Smooth muscle cell (in vitro differentiated cells): ENCODE measurements around the gene GALNT2. TPM values are rescaled to one million over a fixed set of nuclear protein-coding genes. Genes with fewer than 3 reads are reported as not detected.

Source experiments
- DNase-seq: peaks from one replicate; lab custom pipeline; 2025; ENCODE audit not compliant: unreplicated experiment; lab: John Stamatoyannopoulos, UW
- H2AFZ ChIP-seq: fragments of 200-600 bp; sonication (generic); 2 replicates; pipeline ENCODE4 v1.6.0; 2016; ENCODE audit warnings: antibody characterized with exemption, low read depth, mild to moderate bottlenecking
- H3F3A ChIP-seq: fragments of 200-600 bp; sonication (generic); 2 replicates; pipeline ENCODE4 v1.6.0; 2017; ENCODE audit warnings: antibody characterized with exemption, low read depth
- H3K27ac ChIP-seq: fragments of 200-600 bp; sonication (generic); 2 replicates; pipeline ENCODE4 v1.5.1; 2016; ENCODE audit warnings: low read depth, mild to moderate bottlenecking
- H3K27me3 ChIP-seq: fragments of 200-600 bp; sonication (generic); 2 replicates; pipeline ENCODE4 v1.6.1; 2016; ENCODE audit warnings: low read depth, mild to moderate bottlenecking
- H3K36me3 ChIP-seq: fragments of 200-600 bp; sonication (generic); 2 replicates; pipeline ENCODE4 v1.5.1; 2016; ENCODE audit warnings: low read depth
- H3K4me1 ChIP-seq: fragments of 200-600 bp; sonication (generic); 2 replicates; pipeline ENCODE4 v1.5.1; 2016; ENCODE audit warnings: low read depth
- H3K4me2 ChIP-seq: fragments of 200-600 bp; sonication (generic); 2 replicates; pipeline ENCODE4 v1.6.0; 2016; ENCODE audit warnings: mild to moderate bottlenecking
- H3K4me3 ChIP-seq: fragments of 200-600 bp; sonication (generic); 2 replicates; pipeline ENCODE4 v1.5.1; 2016; ENCODE audit warnings: mild to moderate bottlenecking
- H3K79me2 ChIP-seq: fragments of 200-600 bp; sonication (generic); 2 replicates; pipeline ENCODE4 v1.6.0; 2016; ENCODE audit warnings: low read depth, mild to moderate bottlenecking
- H3K9ac ChIP-seq: fragments of 200-600 bp; sonication (generic); 2 replicates; pipeline ENCODE4 v1.6.0; 2016; ENCODE audit warnings: low read depth
- H3K9me3 ChIP-seq: fragments of 200-600 bp; sonication (generic); replicated peaks from 2 replicates; pipeline ENCODE4 v1.5.1; 2016; ENCODE audit warnings: low read depth
- H4K20me1 ChIP-seq: fragments of 200-600 bp; sonication (generic); 2 replicates; pipeline ENCODE4 v1.6.0; 2016; ENCODE audit warnings: low read depth
- CTCF ChIP-seq: fragments of 200-600 bp; sonication (generic); IDR thresholded peaks from 2 replicates; pipeline ENCODE4 v1.5.1; 2017; ENCODE audit warnings: borderline replicate concordance, mild to moderate bottlenecking, antibody characterized with exemption; ENCODE audit not compliant: insufficient read depth, poor library complexity, severe bottlenecking
- WGBS: methylation state at CpG from one replicate; pipeline ENCODE4 v1.1.7; 2016; ENCODE audit warnings: low lambda C conversion rate; 5-methylcytosine and 5-hydroxymethylcytosine counted together
- polyA plus RNA-seq: library from polyadenylated mRNA; unstranded; fragments of >200 nt; fragmentation: Nextera tagmentation; extraction: Ambion mirVana; gene quantifications from 2 replicates; pipeline ENCODE4 v1.2.1, GENCODE V29; 2016
- total RNA-seq: library from RNA; depleted of rRNA; stranded (reverse); fragments of >200 nt; gene quantifications from 2 replicates; pipeline ENCODE4 v1.2.3, GENCODE V29; 2014

The GALNT2 gene
- total and polyA plus RNA-seq, 2 experiments from 2014 or later, result 76.4 to 152 TPM

GRCh38 chr1:230251644-230252191 is 184.7 kb downstream of the GALNT2 start:
- no peaks in the 10 kb centered on the region for H3K36me3 ChIP-seq
- H3F3A ChIP-seq, result no peaks in the 10 kb centered on the region
- 83% methylated on average over 8 of the region's 8 CpGs for WGBS

GRCh38 chr1:230253150-230253549 is 186.1 kb downstream of the GALNT2 start:
- Histone ChIP-seq H3K9ac (no peak overlapping the region), H4K20me1 (peaks cover 27% of the 10 kb centered on the region), H3K36me3 (no peaks in the 10 kb centered on the region), H3K9me3 (no peaks in the 10 kb centered on the region), H3K4me3 (no peak overlapping the region), H3F3A (no peaks in the 10 kb centered on the region), H3K4me1 (peaks cover 11% of the 10 kb centered on the region), H3K79me2 (no peaks in the 10 kb centered on the region), H2AFZ (no peak overlapping the region), H3K4me2 (no peak overlapping the region), H3K27me3 (no peaks in the 10 kb centered on the region), H3K27ac (no peak overlapping the region)
- no peak for DNase-seq
- 97% methylated on average over 2 of the region's 2 CpGs for WGBS
- no peak for TF ChIP-seq CTCF

More at GRCh38 chr1:230251644-230252191, 184.7 kb downstream of the GALNT2 start:
- H3K4me2 ChIP-seq, result no peak overlapping the region
- no peaks in the 10 kb centered on the region for H3K9me3 ChIP-seq
- peaks cover 18% of the 10 kb centered on the region for H3K4me1 ChIP-seq
- H4K20me1 ChIP-seq, result peaks cover 27% of the 10 kb centered on the region
- DNase-seq, result no peak
- H3K9ac ChIP-seq, result no peak overlapping the region
- no peak overlapping the region for H3K27ac ChIP-seq
- no peaks in the 10 kb centered on the region for H3K27me3 ChIP-seq
- H2AFZ ChIP-seq, result no peak overlapping the region
- TF ChIP-seq CTCF, result no peak
- H3K4me3 ChIP-seq, result no peak overlapping the region
- H3K79me2 ChIP-seq, result no peaks in the 10 kb centered on the region

- Histone ChIP-seq H4K20me1 (peaks cover 27% of the 10 kb centered on the region), H3K9me3 (no peaks in the 10 kb centered on the region), H3K36me3 (no peaks in the 10 kb centered on the region)
These were observed 187.2 kb downstream of the GALNT2 start for GRCh38 chr1:230254265-230254664.

More at GRCh38 chr1:230254265-230254664, 187.2 kb downstream of the GALNT2 start:
- TF ChIP-seq CTCF, result no peak
- no peak overlapping the region for H3K9ac ChIP-seq
- no peak overlapping the region for H3K27ac ChIP-seq
- no peak for DNase-seq
- H3K4me2 ChIP-seq, result no peak overlapping the region
- 96% methylated on average over 4 of the region's 4 CpGs for WGBS
- no peaks in the 10 kb centered on the region for H3K27me3 ChIP-seq
- no peak overlapping the region for H3K4me3 ChIP-seq
- H3K79me2 ChIP-seq, result no peaks in the 10 kb centered on the region
- H3F3A ChIP-seq, result no peaks in the 10 kb centered on the region
- no peak overlapping the region for H2AFZ ChIP-seq
- peaks cover 8% of the 10 kb centered on the region for H3K4me1 ChIP-seq
